ENCODE data around the gene TP53I11.

DNA sequence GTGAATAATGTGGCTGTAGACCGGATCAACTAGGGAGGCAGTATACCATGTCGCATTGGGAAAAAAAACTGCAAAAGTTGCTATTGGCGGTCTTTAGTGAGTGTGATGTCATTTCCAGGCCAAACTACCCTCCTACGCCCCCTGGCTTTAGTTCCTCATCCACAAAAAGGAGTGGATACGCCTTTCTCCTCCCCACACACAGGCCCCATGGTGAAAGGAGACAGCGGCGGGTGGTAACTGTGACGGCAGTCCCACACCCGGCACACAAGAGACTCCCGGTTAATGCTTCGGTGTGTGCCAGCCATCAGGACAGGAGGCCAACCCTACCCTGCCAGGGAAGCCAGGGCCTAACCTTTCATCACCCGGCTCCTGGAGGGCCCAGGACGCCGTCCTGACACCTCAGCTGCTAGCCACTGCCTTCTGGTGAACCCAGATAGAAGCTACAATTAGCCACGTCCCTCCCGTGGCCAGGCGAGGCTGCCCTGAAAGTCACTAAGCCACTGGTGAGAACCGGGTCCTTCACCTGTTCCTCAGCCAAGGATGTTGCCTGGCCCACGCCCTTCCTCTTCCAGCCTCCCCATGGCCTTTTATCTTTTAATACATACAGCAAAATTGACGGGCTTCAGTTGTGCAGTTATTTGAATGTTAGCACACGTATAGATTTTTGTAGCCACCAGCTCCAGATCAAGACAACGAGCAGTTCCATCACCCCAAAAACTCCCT is 10.8 kb downstream of the TP53I11 start:
- TF ChIP-seq POLR2A (IDR thresholded peaks at IDR 0.05) (no peak), CTCF (IDR thresholded peaks at IDR 0.05) (peak in 11 of 12 donors; percentile 20 to 64 (median 39))
